T-helper 2 cell treated with Interferon-gamma antibody and Interleukin-4, amounts not matched to agents 100 ng/mL and 5 ng/mL, for 36 hours (primary cell): ENCODE data around the gene DHX30. TPM values are rescaled to one million over a fixed set of nuclear protein-coding genes. Genes with fewer than 3 reads are reported as not detected.

ENCODE experiments used
- intact Hi-C: fragments of 100-400 bp; cut with micrococcal nuclease; formaldehyde crosslinking; loops from one replicate; pipeline ENCODE4 v1.15.1; 2023
- total RNA-seq: library from RNA; stranded (reverse); gene quantifications from 2 replicates; pipeline ENCODE4 v1.2.3, GENCODE V29; 2022

The DHX30 gene
- total RNA-seq, 1 donor from 2014 or later = 90.5 TPM

GRCh38 chr3:47852604-47853602 lies 50.0 kb downstream of the DHX30 start:
- intact Hi-C loops = no loop called here

GRCh38 chr3:47854267-47854666 lies 51.3 kb downstream of the DHX30 start:
- intact Hi-C loops = no loop called here

- intact Hi-C loops = no loop called here
Observed at GRCh38 chr3:47854720-47855455, 52.0 kb downstream of the DHX30 start.

DNA sequence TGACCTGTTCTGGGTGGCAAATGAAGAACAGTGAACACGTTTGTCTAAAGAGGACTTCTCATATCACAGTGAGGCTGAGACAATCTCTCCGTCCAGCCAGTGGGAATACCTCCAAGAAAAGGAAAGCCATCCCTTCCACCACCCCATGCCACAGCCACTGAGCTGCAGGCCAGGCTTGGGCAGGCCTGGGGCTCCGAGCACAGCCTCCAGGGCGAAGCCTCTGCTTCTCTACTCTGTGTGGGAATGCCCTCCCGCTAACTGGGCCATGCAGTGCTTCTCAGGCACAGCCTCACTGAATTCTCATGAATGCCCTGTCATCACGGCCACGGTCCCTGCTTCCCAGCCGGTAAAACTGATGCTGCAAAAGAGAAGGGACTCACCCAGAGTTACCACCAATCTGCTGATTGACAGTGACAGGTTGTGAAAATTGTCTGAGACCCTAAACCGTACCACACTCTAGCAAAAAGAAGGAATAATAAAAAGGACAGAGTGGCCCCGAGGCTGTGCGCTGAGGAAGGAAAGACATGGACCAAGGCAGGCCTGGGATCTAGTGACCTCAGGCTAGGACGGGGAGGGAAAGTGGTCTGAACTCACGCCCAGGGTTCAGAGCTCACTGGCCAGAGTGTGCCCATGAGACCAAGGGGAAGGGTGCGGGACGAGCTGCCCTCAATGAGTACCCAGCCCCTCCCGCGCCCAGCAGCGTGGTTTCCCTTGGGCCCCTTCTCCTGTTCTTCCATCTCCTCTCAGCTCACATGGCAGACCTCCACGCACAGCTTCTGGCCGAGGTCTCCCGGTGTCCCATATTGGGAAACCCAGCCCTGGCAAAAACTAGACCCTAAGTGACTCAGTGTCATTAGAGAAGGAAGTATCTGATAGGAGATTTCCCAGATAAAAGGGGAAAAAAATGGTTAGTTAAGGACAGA lies 52.8 kb downstream of the DHX30 start:
- intact Hi-C loops = no loop called here

GRCh38 chr3:47856669-47857068 lies 53.7 kb downstream of the DHX30 start:
- intact Hi-C loops = no loop called here

GRCh38 chr3:47857151-47857550 lies 54.2 kb downstream of the DHX30 start:
- intact Hi-C loops = no loop called here

DNA sequence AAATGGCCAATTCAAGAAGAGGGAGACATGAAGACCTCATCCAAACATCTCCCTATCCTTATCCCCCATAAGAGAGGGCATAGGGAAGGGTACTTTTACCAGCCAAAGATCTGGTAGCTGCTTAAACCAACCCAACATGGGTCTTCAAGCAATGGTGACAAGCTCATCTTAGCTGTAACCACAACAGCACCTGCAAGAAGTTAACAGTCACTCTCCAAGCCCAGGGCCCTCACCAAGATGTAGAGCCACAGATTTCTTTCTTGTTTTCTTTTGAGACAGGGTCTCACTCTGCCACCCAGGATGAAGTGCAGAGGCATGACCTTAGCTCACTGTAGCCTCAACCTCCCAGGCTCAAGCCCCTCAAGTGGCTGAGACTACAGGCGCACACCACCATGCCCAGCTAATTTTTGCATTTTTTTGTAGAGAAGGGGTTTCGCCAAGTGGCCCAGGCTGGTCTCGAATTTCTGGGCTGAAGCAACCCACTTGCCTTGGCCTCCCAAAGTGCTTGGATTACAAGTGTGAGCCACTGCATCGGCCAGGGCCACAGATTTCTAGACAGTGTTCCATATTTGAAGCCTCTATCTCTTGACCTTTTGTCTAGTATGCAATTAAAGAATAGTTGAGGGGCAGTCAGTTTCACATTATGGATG lies 57.1 kb downstream of the DHX30 start:
- intact Hi-C loops = no loop called here

DNA sequence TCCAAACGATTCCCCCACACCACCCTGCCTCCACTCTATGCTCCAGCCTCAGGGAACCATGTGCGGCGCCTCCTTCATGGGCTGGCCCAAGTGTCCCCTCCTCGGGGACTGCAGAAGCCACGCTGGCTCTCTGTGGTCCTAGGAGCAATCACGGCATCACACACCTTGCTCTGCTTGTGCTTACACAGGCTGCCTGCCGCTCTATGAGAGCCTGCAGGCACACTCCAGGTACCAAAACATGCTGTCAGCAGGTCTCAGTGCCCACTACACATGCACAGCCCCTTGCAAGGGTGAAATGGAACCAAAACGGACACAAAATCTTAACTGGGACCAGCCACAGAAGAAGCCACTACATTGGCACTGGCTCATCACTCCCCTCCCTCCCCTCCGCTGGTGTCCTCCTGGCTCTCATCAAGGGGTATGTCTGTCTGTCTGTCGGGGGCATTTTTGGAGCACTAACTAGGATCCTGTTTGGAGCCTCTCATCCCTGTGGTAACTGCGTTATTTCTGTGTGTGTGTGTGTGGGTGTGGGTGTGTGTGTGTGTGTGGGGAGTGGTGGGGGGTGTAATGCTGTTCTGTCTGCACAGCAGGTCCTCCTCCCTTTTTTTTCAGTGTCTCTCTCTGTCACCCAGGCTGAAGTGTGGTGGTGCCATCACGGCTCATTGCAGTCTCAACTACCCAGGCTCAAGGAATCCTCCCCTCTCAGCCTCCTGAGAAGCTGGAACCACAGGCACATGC lies 60.6 kb downstream of the DHX30 start:
- intact Hi-C loops = no loop called here

GRCh38 chr3:47865192-47865591 lies 62.3 kb downstream of the DHX30 start:
- intact Hi-C loops = no loop called here

GRCh38 chr3:47867451-47868044 lies 64.6 kb downstream of the DHX30 start:
- intact Hi-C loops = no loop called here

- intact Hi-C loops = no loop called here
Observed at GRCh38 chr3:47868306-47868705, 65.4 kb downstream of the DHX30 start.

DNA sequence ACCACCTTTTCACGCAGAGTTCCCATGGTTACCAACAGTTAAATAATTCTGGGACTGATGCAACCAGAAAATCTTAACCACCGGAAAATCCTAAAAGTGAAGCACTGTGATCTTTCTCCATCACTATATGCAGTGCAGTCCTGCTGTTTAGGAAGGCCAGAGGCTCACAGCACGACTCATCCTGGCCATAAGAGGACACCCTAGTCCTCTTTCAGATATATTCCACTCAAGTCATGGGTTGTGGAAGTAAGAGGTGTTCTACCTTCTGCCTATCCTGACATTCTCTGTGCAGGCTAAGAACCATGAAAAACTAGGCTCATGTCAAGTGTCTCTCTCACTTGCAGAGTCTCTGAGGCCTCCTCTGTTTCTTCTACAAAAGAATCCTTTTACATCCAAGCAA lies 67.2 kb downstream of the DHX30 start:
- intact Hi-C loops = no loop called here

GRCh38 chr3:47870702-47871260 lies 67.8 kb downstream of the DHX30 start:
- intact Hi-C loops = no loop called here

DNA sequence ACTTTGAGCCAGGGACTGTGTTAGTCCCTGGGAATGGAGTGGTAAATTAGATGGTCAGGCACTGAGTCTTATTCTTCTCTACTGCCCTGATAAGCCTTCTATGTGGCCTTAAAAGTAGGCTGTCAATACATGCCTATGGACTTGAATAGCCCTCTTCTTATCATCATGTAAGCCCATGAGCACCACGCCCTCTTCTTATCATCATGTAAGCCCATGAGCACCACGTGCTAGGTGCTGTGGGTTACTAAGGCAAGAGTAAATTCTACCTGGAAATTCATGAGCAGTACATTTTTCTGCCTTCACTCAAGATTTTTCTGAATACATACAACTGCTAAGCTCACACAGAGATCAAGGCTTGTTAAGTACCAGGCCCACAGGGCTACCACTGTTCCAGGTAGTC lies 68.5 kb downstream of the DHX30 start:
- intact Hi-C loops = no loop called here

DNA sequence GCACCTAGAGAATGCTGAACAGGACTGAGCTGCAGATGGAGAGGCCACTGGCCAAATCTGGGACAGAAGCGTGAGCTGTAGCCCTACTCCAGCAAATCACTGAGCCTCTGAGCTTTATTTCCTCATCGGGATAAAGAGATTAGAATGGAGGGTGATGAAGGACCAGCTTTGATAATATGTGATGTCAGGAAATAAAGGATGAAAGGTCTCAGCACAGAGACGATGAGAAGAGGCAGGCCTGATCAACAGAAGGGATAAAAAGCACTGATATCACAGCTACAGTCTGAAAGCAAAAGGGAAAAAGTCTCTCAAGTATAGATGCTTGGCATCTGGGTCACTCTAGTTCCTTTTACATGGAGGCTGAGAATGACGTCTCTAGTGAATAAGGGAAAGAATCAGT lies 70.0 kb downstream of the DHX30 start:
- intact Hi-C loops = no loop called here

DNA sequence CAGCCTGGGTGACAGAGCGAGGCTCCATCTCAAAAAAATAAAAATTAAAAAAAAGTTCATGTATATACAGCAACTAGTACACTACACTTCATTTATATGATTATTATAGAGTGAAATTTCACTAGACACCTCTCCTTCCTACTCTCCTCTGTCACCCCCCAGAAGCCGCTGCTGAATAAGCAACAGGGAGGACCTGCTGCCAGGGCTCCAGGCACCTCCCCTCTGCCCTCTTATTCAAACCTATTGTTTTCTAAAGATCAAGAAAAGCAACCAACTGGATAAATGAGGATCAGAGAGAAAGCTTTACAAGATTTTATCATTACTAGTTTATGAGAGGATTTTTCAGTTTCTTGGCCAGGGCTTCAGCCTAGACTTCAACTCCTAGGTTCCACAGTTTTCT lies 71.5 kb downstream of the DHX30 start:
- intact Hi-C loops = no loop called here

DNA sequence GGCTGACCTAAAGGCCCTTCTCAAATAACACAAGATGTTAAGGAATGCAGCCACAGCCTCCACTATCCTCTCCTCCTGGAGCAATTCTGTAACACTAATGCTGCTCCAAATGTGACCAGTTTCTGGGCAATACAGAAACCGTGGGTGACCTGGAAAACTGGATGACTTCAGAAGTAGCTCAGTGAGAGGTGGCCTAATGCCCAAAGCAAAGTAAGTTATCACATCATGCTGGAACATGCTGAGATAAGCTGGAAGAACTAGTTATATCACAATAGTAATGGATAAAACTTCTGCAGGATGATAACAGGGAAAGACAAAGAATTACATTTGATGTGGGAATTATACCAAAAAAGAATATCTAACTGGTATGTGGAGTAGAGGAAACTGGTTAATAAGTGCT lies 72.0 kb downstream of the DHX30 start:
- intact Hi-C loops = no loop called here

DNA sequence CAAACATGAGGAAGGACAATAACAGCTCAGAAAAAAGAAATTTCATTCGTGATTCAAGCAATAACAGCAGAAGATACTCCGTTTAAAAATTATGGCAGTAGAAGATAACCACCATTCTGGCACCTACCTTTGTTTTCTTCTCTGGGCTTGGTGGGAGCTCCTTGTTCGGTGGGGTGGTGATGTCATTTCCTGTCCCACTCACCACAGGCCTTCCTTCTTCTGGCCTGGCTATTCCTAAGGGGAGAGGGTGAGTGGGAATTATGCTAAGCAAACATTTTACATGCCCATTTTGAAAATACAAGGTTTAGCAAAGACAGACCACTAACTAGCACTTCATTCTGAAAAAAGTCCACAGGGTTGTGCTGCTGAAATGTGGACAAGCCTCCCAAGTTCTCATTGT lies 74.4 kb downstream of the DHX30 start:
- intact Hi-C loops = no loop called here

GRCh38 chr3:47877719-47878118 lies 74.8 kb downstream of the DHX30 start:
- intact Hi-C loops = no loop called here
